ENCODE data around the gene NLRP5. TPM values are rescaled to one million over a fixed set of nuclear protein-coding genes. Genes with fewer than 3 reads are reported as not detected.

Gene NLRP5
- total and polyA plus RNA-seq, 2 of the 8 experiments (the other 6 are each of a cell fraction or from before 2014, with no cell fraction given) = not detected

GRCh38 chr19:56094449-56094848 is 107.9 kb downstream of the NLRP5 start:
- H4K91ac ChIP-seq (replicated peaks; ENCODE audit: insufficient read length, low read length) = no peak overlapping the region

More at GRCh38 chr19:56094449-56094848, 107.9 kb downstream of the NLRP5 start:
- Histone ChIP-seq H3K14ac (ENCODE audit: insufficient read length) (no peak overlapping the region), H2BK15ac (ENCODE audit: low read length) (no peak overlapping the region), H3K4me3 (ENCODE audit: extremely low read depth in 1 of 4, insufficient read depth in 2 of 4, low read depth in 3 of 4, low read length in 4 of 4) (no peak overlapping the region), H3K27me3 (replicated peaks in 1 of 4; ENCODE audit: control insufficient read depth in 3 of 4, extremely low read depth in 1 of 4, insufficient read depth in 3 of 4, low read length in 3 of 4) (no peaks in the 10 kb centered on the region), H3K23me2 (ENCODE audit: low read depth, low read length) (no peaks in the 10 kb centered on the region), H2AK5ac (ENCODE audit: low read depth, low read length) (no peak overlapping the region), H4K20me1 (replicated peaks in 1 of 2; ENCODE audit: control insufficient read depth in 1 of 2, insufficient read depth in 2 of 2, low read length in 2 of 2) (peaks cover 13 to 31% of the 10 kb centered on the region in 2 experiments), H3K23ac (ENCODE audit: insufficient read length) (no peak overlapping the region), H3K36me3 (ENCODE audit: control insufficient read depth in 2 of 4, insufficient read depth in 4 of 4, low read length in 3 of 4) (peaks cover 0 to 8% (median 3%) of the 10 kb centered on the region in 4 experiments; a peak in 5 of 8 replicates), H3K9ac (replicated peaks in 1 of 4; ENCODE audit: extremely low read depth in 1 of 4, low read depth in 3 of 4, low read length in 3 of 4) (no peak overlapping the region), H3K56ac (replicated peaks; ENCODE audit: insufficient read length, low read depth, low read length) (no peak overlapping the region), H3K79me1 (ENCODE audit: low read depth, low read length) (peaks cover 26% of the 10 kb centered on the region), H3K4me2 (ENCODE audit: insufficient read depth in 1 of 2, low read depth in 2 of 2, low read length in 2 of 2) (no peak overlapping the region), H3K27ac (ENCODE audit: low read depth, low read length) (no peak overlapping the region), H2BK20ac (ENCODE audit: low read length) (no peak overlapping the region), H4K8ac (ENCODE audit: extremely low read depth, insufficient read depth, low read length) (no peak overlapping the region), H3K4ac (replicated peaks; ENCODE audit: insufficient read length, low read depth, low read length) (no peak overlapping the region), H3K79me2 (ENCODE audit: control insufficient read depth in 1 of 2, insufficient read depth in 2 of 2, low read length in 2 of 2) (peaks cover 0 to 66% of the 10 kb centered on the region in 2 experiments; a peak in 2 of 4 replicates), H4K5ac (ENCODE audit: insufficient read length, low read depth, low read length) (no peak overlapping the region), H3K9me3 (ENCODE audit: insufficient read depth in 2 of 2, low read depth in 1 of 2, low read length in 1 of 2) (no peaks in the 10 kb centered on the region), H3K4me1 (replicated peaks in 1 of 4; ENCODE audit: control insufficient read depth in 3 of 4, insufficient read depth in 4 of 4, low read length in 3 of 4) (peaks cover 0 to 3% (median 0%) of the 10 kb centered on the region in 4 experiments; a peak in 1 of 7 replicates), H2BK5ac (ENCODE audit: low read depth, low read length) (no peak overlapping the region), H3K18ac (ENCODE audit: extremely low read depth, low read length) (no peak overlapping the region), H2AFZ (ENCODE audit: low read length) (no peak overlapping the region), H2BK120ac (replicated peaks; ENCODE audit: low read depth, low read length) (no peak overlapping the region), H2BK12ac (ENCODE audit: low read depth, low read length) (no peak overlapping the region)
- DNase-seq (ENCODE audit: low read depth in 1 of 2, low spot score in 2 of 2) (no peak), FAIRE-seq (no peak)
- TF ChIP-seq NRF1 (IDR thresholded peaks at IDR 0.05; ENCODE audit: low read depth, low read length) (no peak), YY1 (IDR thresholded peaks at IDR 0.05; ENCODE audit: low read depth, low read length) (no peak), RBBP5 (IDR thresholded peaks at IDR 0.05; ENCODE audit: borderline replicate concordance, low read depth, low read length) (no peak), SP1 (IDR thresholded peaks at IDR 0.05; ENCODE audit: low read depth, low read length) (no peak), TCF12 (IDR thresholded peaks at IDR 0.05; ENCODE audit: low read depth, low read length) (no peak), HDAC2 (IDR thresholded peaks at IDR 0.05; ENCODE audit: borderline replicate concordance in 1 of 2, low read depth in 2 of 2, low read length in 2 of 2) (no peak), SP2 (IDR thresholded peaks at IDR 0.05; ENCODE audit: low read length) (no peak), ASH2L (IDR thresholded peaks at IDR 0.05; ENCODE audit: low read length) (no peak), EP300 (IDR thresholded peaks at IDR 0.05; ENCODE audit: borderline replicate concordance in 1 of 2, low read depth in 2 of 2, low read length in 2 of 2) (no peak), CHD2 (IDR thresholded peaks at IDR 0.05; ENCODE audit: low read length) (no peak), PHF8 (conservative IDR thresholded peaks at IDR 0.05; ENCODE audit: low read depth, low read length) (no peak), CREB1 (IDR thresholded peaks at IDR 0.05) (no peak), KDM1A (IDR thresholded peaks at IDR 0.05; ENCODE audit: borderline replicate concordance, low read length) (no peak), BCL11A (IDR thresholded peaks at IDR 0.05; ENCODE audit: low read depth in 2 of 2, low read length in 2 of 2) (no peak), SP4 (IDR thresholded peaks at IDR 0.05; ENCODE audit: low read length) (no peak), JUND (IDR thresholded peaks at IDR 0.05; ENCODE audit: low read length) (no peak)
- ChIA-PET POLR2A (ENCODE audit: partially characterized antibody) (no interaction called here), CTCF (ENCODE audit: partially characterized antibody) (interaction anchor here (0.8 to 2.1 kb wide), 3 partner anchors 9 to 28 kb away, joined by 3 to 10 read pairs (median 4); no protein-coding TSS in a partner anchor)
- WGBS, 2 experiments (ENCODE audit: extremely low coverage in 1 of 2, insufficient coverage in 1 of 2, insufficient read length in 1 of 2, insufficient replicate concordance in 2 of 2, low coverage in 1 of 2, low lambda C conversion rate in 2 of 2, missing lambda C conversion rate in 1 of 2) = 90% methylated on average over 8 of the region's 9 CpGs; no CpG with 5 or more reads in 1 of the 2 experiments
